ENCODE results near the gene HEMK1. TPM values are rescaled to one million over a fixed set of nuclear protein-coding genes. Genes with fewer than 3 reads are reported as not detected.

Gene HEMK1
- total RNA-seq, 1 experiment from 2014 or later = 15.5 TPM

GRCh38 chr3:50607271-50608091 is 38.2 kb downstream of the HEMK1 start:
- H3K4me3 ChIP-seq (ENCODE audit: insufficient read depth, low read depth, low read length) = no peak overlapping the region
- DNase-seq = no peak
- peaks cover 11% of the 10 kb centered on the region for H3K27me3 ChIP-seq (ENCODE audit: control insufficient read depth, insufficient read depth, low read length)
- H3K36me3 ChIP-seq (replicated peaks; ENCODE audit: control insufficient read depth, insufficient read depth, low read length) = no peaks in the 10 kb centered on the region; the same call in 1 of the 2 replicates

DNA sequence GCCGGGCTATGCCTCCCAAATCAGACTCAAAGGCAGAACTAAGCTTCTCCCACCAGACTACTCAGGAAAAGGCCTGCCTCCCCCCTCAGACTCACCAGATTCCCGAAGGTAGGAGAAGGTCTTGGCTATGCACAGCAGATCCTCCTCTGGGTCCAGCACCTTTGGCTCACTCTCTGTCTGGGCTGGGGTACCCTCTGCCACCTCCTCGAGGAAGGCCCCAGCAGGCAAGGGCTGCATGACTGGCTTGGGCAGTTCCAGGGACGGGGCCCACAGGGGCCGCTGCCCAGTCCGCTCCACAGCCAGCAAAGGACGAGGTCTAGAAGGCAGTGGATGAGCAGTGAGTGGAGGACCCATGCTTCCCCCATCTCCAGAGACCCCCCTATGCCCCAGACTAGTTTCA is 39.0 kb downstream of the HEMK1 start:
- no peak overlapping the region for H3K4me3 ChIP-seq (ENCODE audit: insufficient read depth, low read depth, low read length)
- no peak for DNase-seq
- peaks cover 19% of the 10 kb centered on the region for H3K27me3 ChIP-seq (ENCODE audit: control insufficient read depth, insufficient read depth, low read length)
- no peaks in the 10 kb centered on the region; the same call in 1 of the 2 replicates for H3K36me3 ChIP-seq (replicated peaks; ENCODE audit: control insufficient read depth, insufficient read depth, low read length)

DNA sequence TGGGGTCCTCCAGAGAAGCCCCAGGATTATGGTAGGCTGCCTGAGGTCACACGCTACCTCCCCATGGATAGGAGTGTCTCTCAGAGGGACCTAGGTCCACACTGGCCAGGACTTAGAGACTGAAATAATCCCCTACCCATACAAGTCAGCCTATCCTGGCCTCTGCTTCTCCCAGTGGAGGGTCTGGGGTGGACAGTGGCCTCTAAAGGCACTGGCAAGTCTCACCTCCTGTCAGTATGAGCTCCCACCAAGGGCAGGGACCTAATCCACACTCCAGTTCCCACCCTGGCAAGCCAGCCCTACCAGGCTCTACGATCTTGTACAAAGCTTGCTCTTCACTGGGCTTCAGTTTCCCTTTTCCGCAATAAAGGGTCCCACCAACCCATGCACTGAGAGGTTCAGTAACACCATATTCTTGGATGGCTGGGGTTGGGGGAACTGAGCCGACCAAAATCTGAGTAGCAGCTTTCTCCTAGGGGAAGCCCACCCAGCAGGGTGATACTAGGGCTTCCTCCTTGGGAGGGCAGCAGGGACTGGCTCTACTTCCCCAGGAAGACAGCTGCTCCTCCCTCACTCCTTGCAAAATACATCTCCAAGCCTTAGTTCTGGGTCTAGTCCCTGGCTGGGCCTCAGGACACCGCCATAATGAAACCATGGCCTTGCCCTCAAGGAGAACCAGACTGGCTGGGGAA is 39.9 kb downstream of the HEMK1 start:
- DNase-seq = no peak
- Histone ChIP-seq H3K36me3 (replicated peaks; ENCODE audit: control insufficient read depth, insufficient read depth, low read length) (no peaks in the 10 kb centered on the region; the same call in 1 of the 2 replicates), H3K27me3 (ENCODE audit: control insufficient read depth, insufficient read depth, low read length) (peaks cover 24% of the 10 kb centered on the region), H3K4me3 (ENCODE audit: insufficient read depth, low read depth, low read length) (no peak overlapping the region)

GRCh38 chr3:50609763-50610085 is 40.4 kb downstream of the HEMK1 start:
- H3K36me3 ChIP-seq (replicated peaks; ENCODE audit: control insufficient read depth, insufficient read depth, low read length) = no peaks in the 10 kb centered on the region; the same call in 1 of the 2 replicates
- no peak overlapping the region for H3K4me3 ChIP-seq (ENCODE audit: insufficient read depth, low read depth, low read length)
- peaks cover 24% of the 10 kb centered on the region for H3K27me3 ChIP-seq (ENCODE audit: control insufficient read depth, insufficient read depth, low read length)
- no peak for DNase-seq

- Histone ChIP-seq H3K27me3 (ENCODE audit: control insufficient read depth, insufficient read depth, low read length) (peaks cover 24% of the 10 kb centered on the region), H3K4me3 (ENCODE audit: insufficient read depth, low read depth, low read length) (no peak overlapping the region), H3K36me3 (replicated peaks; ENCODE audit: control insufficient read depth, insufficient read depth, low read length) (no peaks in the 10 kb centered on the region; the same call in 1 of the 2 replicates)
- no peak for DNase-seq
Observed at GRCh38 chr3:50610181-50610971, 41.1 kb downstream of the HEMK1 start.

DNA sequence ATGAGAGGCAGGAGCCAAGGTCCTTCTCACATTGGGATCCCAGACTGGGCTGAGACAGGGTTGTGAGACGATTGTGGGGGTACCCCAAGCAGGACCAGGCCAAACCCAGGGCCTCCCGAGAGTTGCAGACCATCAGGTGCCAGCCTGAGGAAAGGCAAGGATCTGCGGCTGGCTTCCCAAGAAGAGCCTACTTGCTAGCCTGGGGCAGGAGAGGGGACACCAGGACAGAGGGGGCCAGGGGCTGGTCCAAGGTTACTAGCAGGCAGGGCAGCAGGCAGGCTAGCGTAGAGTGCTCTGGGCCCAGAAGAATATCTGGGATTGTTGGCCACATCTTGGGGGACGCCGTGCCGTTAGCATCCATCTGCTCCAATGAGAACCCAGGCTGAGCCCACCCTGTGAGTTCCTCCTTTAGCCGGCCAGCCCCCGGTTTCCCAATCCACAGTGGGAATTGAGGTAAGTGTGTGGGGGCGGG is 41.7 kb downstream of the HEMK1 start:
- DNase-seq = no peak
- peaks cover 24% of the 10 kb centered on the region for H3K27me3 ChIP-seq (ENCODE audit: control insufficient read depth, insufficient read depth, low read length)

GRCh38 chr3:50611464-50612233 is 42.3 kb downstream of the HEMK1 start, which contains the start of gene CISH:
CISH (minus strand) TSS chr3:50611774; CDS start chr3:50611650, 124 bp downstream.
- H3K4me3 ChIP-seq (ENCODE audit: insufficient read depth, low read depth, low read length) = peak within 1 kb of the TSS; percentile 62
- peak; percentile 99 for DNase-seq
- H3K27me3 ChIP-seq (ENCODE audit: control insufficient read depth, insufficient read depth, low read length) = peaks cover 24% of the 10 kb centered on the region
- H3K36me3 ChIP-seq (replicated peaks; ENCODE audit: control insufficient read depth, insufficient read depth, low read length) = no peaks in the 10 kb centered on the region; the same call in 1 of the 2 replicates

More for the DNA sequence above, 41.7 kb downstream of the HEMK1 start:
- Histone ChIP-seq H3K4me3 (ENCODE audit: insufficient read depth, low read depth, low read length) (peak overlapping the region; percentile 62), H3K36me3 (replicated peaks; ENCODE audit: control insufficient read depth, insufficient read depth, low read length) (no peaks in the 10 kb centered on the region; the same call in 1 of the 2 replicates)

GRCh38 chr3:50612234-50612882 is 43.0 kb downstream of the HEMK1 start:
- no peaks in the 10 kb centered on the region for H3K36me3 ChIP-seq (replicated peaks; ENCODE audit: control insufficient read depth, insufficient read depth, low read length)

DNA sequence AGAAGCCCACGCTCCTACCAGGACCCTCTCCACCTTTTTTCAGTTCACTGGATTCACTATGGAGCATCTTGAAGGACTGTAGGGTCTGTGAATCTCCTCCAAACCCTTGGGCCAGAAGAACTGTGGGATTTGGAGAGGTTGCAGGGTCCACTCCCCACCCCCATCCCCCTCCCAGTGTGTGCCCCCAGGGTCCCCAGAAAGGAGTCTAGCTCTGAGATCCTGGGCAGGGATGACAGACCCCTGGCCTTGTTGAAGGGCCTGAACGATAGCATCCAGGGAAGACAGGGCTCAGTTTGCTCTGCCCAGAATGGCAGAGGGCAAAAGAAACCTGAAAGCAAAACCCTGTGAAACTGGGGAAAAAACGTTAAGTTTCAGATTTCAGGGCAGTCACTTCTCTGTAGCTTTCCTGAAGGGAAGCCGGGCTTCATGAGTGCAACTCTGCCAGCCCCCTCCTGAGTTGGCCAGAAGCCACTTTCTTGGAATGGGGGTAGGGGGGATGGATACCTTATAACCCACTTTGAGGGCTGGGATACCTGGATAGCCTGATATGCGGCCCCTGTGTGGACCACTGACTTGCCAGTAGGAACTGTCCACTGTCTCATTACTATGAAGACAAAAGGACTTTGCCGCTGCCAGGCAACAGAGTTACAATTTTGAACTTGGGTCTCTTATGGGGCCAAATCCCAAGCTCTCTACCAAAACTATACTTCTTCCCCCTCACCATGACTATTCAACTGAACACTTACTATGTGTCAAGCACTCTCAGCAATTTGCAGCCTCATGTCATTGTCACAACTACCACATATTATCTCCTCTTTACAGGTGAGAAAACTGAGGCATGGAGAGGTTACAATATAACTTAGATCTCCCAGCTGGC is 43.9 kb downstream of the HEMK1 start:
- DNase-seq = no peak

More at GRCh38 chr3:50612234-50612882, 43.0 kb downstream of the HEMK1 start:
- Histone ChIP-seq H3K4me3 (ENCODE audit: insufficient read depth, low read depth, low read length) (peak overlapping the region; percentile 62), H3K27me3 (ENCODE audit: control insufficient read depth, insufficient read depth, low read length) (peaks cover 24% of the 10 kb centered on the region)
- DNase-seq = peak; percentile 46

GRCh38 chr3:50615190-50615589 is 45.9 kb downstream of the HEMK1 start:
- Histone ChIP-seq H3K27me3 (ENCODE audit: control insufficient read depth, insufficient read depth, low read length) (peaks cover 24% of the 10 kb centered on the region), H3K4me3 (ENCODE audit: insufficient read depth, low read depth, low read length) (no peak overlapping the region), H3K36me3 (replicated peaks; ENCODE audit: control insufficient read depth, insufficient read depth, low read length) (no peaks in the 10 kb centered on the region)
- DNase-seq = no peak

More for the DNA sequence above, 43.9 kb downstream of the HEMK1 start:
- Histone ChIP-seq H3K27me3 (ENCODE audit: control insufficient read depth, insufficient read depth, low read length) (peaks cover 24% of the 10 kb centered on the region), H3K4me3 (ENCODE audit: insufficient read depth, low read depth, low read length) (no peak overlapping the region), H3K36me3 (replicated peaks; ENCODE audit: control insufficient read depth, insufficient read depth, low read length) (no peaks in the 10 kb centered on the region)

DNA sequence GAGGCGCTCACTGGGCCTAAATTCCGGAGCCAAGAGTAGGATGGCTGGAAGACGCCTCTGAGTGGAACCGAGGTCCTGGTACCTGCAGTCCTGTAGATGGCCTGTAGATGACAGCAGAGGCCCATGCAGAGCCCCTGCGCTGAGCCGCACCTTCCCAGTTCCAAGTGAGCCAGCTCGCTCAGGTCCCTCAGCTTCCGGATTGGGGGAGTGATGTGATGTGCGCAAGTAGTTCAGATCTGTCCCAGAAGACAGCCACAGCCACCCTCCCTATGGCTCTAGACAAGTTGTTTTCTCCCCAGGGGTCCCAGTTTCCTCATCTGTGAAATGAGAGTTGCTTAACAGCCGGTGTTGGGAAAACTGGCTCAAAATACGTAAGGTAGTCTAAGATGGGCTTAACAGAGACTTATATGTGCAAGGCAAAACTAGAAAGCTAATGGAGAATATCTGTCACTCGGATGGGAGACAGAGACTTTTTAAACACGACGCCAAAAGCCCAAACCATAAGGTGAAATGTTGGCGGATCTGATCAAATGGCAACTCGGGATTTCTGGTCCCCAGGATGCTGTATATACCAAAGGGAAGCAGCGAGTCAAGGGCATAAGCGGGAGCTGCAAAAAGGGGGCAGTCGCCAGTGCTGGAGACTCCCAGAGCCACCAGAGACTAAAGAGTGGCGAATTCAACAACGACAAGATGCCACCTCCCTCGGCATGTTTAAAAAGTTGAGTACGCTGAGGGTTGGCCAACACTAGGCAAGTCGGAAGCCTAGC is 46.9 kb downstream of the HEMK1 start:
- peak overlapping the region; percentile 51 for H3K4me3 ChIP-seq (ENCODE audit: insufficient read depth, low read depth, low read length)
- peaks cover 16% of the 10 kb centered on the region for H3K27me3 ChIP-seq (ENCODE audit: control insufficient read depth, insufficient read depth, low read length)
- no peaks in the 10 kb centered on the region; the same call in 1 of the 2 replicates for H3K36me3 ChIP-seq (replicated peaks; ENCODE audit: control insufficient read depth, insufficient read depth, low read length)
- DNase-seq = peak; percentile 90

DNA sequence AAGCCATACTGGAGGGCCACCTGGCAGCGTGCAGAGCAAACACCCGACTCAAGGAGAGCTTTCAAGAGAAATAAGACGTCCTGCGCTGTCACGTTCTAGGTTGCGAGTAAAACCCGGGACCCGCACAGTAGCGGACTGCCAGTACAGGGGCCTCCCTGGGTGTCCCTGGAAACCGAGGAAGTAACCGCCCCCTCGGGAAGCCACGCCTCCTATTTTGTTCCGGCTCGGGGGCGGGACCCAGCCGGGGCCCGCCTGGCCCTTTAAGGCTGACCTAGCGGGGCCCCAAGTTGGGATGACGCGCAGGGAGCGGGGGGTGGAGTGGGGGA is 47.4 kb downstream of the HEMK1 start:
- Histone ChIP-seq H3K4me3 (ENCODE audit: insufficient read depth, low read depth, low read length) (peak overlapping the region; percentile 75), H3K36me3 (replicated peaks; ENCODE audit: control insufficient read depth, insufficient read depth, low read length) (no peaks in the 10 kb centered on the region; the same call in 1 of the 2 replicates), H3K27me3 (ENCODE audit: control insufficient read depth, insufficient read depth, low read length) (peaks cover 16% of the 10 kb centered on the region)
- DNase-seq = peak; percentile 99

Data from H7 (cell line).